Activated CD4-positive, alpha-beta T cell treated with anti-CD3 and anti-CD28 coated beads for 1 hour (primary cell): ENCODE data around the gene LIPT2.

Experiments used
- DNase-seq: peaks from one replicate; pipeline ENCODE4 v3.0.0-alpha.2; 2020

LIPT2 gene

DNA sequence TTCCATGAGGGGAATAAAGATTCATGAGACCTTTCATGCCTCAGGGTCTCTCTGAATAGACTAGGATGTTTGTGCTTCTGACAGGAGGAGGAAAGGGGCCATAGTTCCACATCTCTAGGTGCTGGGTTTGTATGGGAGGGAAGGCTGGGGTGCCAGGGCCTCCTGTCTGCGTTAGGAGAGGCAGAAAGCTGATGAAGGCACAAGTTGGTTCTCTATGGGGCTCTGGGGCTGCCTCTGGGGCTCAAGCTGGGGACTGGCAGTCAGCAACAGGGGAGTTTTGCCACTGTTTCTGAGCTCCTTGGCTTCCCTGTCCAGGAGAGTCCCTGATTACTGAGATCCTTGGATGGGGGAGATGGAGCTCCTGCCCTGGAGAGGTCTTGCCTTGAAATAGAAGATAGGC is 30.3 kb downstream of the LIPT2 start:
- DNase-seq: no peak

DNA sequence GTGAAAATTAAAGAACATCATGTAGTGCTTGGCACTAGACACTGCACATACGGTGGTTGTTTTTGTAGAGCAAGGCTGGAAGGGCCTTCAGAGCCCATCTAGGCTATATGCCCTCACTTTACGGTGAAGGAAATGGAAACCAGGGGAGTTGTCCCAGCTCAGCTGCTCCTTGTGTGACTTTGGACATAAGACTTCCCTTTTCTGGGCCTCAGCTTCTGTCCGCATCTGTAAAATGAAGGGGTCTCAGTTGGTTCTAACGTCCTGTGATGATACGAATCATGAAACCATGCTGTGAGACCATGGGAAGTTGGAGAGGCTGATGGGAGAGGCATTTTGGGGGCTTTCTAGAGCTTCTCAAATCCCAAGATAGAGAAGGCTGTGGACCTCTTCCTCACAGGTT is 30.9 kb downstream of the LIPT2 start:
- DNase-seq: no peak

- no peak for DNase-seq
These were observed 31.5 kb downstream of the LIPT2 start for GRCh38 chr11:74462009-74462408.

GRCh38 chr11:74460481-74461154 is 32.9 kb downstream of the LIPT2 start:
- no peak for DNase-seq

GRCh38 chr11:74460065-74460464 is 33.5 kb downstream of the LIPT2 start:
- DNase-seq: no peak

DNA sequence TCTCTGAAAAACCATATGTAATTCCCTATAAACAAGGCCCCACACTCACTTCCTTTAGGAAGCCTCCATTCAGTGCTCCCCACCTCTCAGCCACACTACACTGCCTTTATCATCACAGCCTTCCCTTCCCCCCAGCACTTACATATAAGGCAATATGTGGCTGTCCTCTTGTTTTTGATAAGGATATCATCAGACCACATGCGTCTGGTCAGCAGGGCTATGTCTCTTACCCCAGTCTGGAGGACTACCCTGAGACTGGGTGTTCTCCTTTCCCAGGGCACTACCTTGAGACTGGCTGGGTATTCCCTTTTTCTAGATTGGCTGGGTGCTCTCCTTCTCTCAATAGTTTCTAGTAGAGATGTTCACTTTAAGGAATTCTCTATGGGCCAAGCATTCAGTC is 33.9 kb downstream of the LIPT2 start:
- DNase-seq: no peak

DNA sequence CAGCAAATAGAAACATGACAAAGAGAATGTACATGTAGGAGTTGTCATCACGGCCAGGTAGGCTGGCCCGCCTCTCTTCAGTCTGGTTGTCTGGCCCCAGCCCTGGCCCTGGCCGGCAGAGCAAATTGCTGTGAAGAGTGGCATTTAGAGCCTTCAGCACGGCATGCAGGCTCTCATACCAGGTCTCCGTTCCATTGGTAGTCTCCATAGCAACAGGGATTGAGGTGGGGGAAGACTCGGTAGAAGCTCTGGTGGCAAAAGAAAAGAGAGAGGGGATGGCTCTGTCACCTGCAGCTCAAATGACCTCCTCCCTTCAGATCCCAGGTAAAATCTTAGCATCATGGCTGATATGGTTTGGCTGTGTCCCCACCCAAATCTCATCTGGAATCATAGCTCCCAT is 36.2 kb downstream of the LIPT2 start:
- DNase-seq: no peak

GRCh38 chr11:74453373-74453975 is 40.0 kb downstream of the LIPT2 start:
- peak; percentile 49 for DNase-seq

GRCh38 chr11:74452366-74452765 is 41.2 kb downstream of the LIPT2 start:
- DNase-seq: no peak

DNA sequence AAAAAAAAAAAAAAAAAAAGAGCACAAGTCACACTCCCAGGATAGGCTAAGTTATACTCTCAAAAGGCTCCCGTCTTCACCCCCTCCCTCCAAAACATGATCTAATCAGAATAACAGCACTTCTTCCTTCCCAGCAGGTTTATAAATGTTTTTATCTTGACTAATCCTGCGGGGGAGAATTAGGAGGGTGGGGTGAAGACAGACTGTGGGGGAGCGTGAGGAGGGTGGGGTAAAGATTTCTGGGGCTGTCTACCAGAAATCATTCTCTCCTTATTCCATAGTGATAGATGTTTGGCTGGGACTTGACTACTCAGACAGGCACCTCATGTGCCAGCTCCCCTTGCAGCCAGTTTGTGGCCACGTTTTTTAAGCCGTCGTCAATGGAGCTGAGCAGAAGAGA is 43.2 kb downstream of the LIPT2 start:
- no peak for DNase-seq

GRCh38 chr11:74449369-74449931 is 44.1 kb downstream of the LIPT2 start:
- DNase-seq: no peak

DNA sequence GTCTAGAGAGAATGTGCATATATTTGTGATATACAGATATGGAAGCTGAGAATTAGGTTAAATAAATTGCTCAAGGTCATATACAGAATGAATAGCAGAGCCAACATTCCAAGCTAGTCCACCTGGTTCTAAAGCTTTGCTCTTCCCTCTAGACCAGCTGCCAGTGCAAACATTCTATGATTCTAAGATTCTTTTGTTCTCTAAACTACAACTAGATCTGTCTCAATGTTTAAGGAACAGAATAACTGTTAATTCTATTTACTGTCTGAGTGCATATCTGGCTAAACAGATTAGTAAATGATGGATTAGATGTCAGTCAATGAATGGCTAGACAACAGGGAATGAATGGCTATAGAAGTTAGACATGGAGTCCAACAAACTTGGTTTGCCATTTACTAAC is 45.8 kb downstream of the LIPT2 start:
- no peak for DNase-seq

DNA sequence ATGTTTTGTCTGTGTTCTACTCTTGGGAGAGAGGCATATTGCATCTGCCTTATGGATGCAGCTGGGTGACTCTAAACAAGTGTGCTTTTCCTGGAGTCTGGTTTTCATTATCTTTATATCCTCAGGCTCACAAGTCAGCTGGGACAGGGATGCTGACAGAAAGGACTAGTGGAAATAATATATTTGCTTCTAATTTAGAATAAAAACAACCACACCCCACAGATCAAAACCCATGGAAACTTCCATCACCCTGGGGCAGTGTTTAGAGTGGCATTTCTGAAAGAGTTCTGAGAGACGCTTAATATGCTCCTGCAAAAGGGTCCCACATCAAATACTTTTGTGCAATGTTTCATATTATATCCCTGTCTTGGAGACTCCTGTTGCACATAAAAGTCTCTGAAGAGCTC is 47.0 kb downstream of the LIPT2 start:
- DNase-seq: no peak

DNA sequence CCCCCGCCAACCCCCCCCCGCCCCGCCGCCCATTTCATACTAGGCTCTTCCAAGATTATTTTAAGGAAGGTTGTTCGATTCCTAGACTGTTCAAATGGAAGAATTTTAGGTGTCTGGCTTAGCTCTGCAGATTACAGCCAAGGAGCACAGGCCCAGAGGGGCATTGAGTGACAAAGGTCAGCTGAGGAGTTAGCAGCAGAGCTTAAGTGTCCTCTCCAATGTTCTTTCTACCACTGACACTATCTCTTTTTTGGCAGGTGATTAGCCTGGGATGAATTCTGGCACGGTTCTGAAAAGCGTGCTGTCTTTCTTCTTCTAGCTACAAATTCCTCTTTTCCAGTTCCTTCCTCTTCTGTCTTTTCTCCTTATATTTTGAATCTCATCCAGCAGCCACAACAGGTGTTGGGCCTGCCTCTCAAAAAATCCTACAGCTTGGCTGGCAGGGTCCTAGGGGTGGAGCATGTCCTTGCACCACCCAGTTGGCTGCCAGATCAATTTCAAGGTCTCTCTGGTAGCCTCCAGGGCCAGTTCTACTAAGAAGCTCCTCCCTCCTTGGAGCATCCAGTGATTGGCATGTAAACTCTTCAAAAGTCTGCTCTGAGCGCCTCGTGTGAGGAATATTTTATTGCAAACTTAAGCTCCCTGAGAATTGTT is 49.2 kb downstream of the LIPT2 start:
- no peak for DNase-seq

GRCh38 chr11:74443071-74443864 is 50.3 kb downstream of the LIPT2 start:
- no peak for DNase-seq

GRCh38 chr11:74442636-74443035 is 50.9 kb downstream of the LIPT2 start:
- DNase-seq: no peak
